Vagina (tissue), 2 donors: ENCODE measurements around the gene NOM1.

ENCODE experiments used
- CTCF ChIP-seq, 3 experiments: fragments of 450-650 bp in 2 of 3; fragments of 200-600 bp in 1 of 3; sonication (generic) in 1 of 3; IDR thresholded peaks; one replicate each; pipeline ENCODE4 v1.5.1; 2017 to 2019; ENCODE audit warnings: antibody characterized with exemption in 3 of 3, mild to moderate bottlenecking in 2 of 3, moderate library complexity in 2 of 3
- POLR2A ChIP-seq, 2 donors: fragments of 450-650 bp; IDR thresholded peaks; one replicate each; pipeline ENCODE4 v1.6.1; 2017; ENCODE audit warnings: antibody characterized with exemption in 2 of 2, mild to moderate bottlenecking in 2 of 2, moderate library complexity in 2 of 2
- POLR2AphosphoS5 ChIP-seq, 2 donors: sonication (generic); formaldehyde crosslinking; IDR thresholded peaks; one replicate each; pipeline ENCODE4 v1.9.0; 2017; ENCODE audit warnings: antibody characterized with exemption in 2 of 2, mild to moderate bottlenecking in 2 of 2, low read depth in 1 of 2; ENCODE audit not compliant: insufficient read depth in 1 of 2

DNA sequence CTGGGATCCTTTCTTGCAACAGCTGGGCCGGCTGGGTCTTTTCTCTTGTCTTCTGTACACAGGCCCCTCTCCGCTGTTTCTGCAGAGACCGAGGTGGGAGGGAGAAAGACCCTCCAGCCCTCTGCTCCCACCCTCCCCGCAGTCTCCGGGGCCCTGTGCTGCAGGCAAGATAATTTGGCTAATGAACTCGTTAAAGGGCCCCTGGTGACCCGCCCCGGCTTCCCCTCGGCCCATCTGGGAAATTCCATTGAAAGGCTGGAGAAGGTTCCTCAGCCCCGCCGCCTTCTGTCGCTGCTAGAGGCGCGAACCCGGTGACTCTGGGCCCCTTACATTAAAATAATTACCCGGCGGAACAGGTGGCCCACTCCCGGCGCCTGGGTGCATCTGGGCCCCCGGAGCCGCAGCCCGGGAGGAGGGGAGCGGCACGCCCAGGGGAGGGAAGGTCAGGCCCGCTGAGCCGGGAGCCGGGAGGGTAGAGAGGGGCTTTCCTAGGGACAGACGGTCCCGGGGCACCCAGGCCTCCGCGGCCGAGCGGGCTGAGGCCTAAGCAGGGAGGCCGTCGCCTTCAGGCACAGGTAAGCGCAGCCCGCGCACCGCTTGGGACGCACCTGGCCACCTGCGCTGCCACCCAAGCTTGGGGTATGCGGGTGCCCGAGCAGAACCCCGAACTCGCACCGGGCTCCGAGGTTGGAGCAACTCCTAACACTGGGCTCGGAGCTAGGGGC is 68.3 kb downstream of the NOM1 start:
- TF ChIP-seq CTCF (IDR thresholded peaks at IDR 0.05), result no peak
- TF ChIP-seq POLR2A (IDR thresholded peaks at IDR 0.05), result no peak
- TF ChIP-seq POLR2AphosphoS5 (IDR thresholded peaks at IDR 0.05; ENCODE audit: insufficient read depth in 1 of 2, low read depth in 1 of 2), result no peak
